ENCODE data around the gene CHAC1. TPM values are rescaled to one million over a fixed set of nuclear protein-coding genes. Genes with fewer than 3 reads are reported as not detected.

The CHAC1 gene
- 45.6 TPM for total RNA-seq (ENCODE audit: unreplicated experiment)
- long read RNA-seq, transcript CHAC1-202 (3 exons, 1,849 nt) = major isoform, 25 of 38 reads
- long read RNA-seq, partial matches to known transcripts = 0 of 38 reads
- long read RNA-seq, other reads (novel, unspliced or antisense) = 13 of 38 reads

- peak within 1 kb of the TSS; percentile 93 for H3K4me3 Mint-ChIP-seq (ENCODE audit: unreplicated experiment)
- peak; percentile 91 for DNase-seq
- H3K9me3 Mint-ChIP-seq (ENCODE audit: unreplicated experiment) = peaks cover 15% of the 10 kb centered on the region
- peaks cover 4% of the 10 kb centered on the region for H3K4me1 Mint-ChIP-seq (ENCODE audit: low read depth, unreplicated experiment)
- TF ChIP-seq, protein P1, sequence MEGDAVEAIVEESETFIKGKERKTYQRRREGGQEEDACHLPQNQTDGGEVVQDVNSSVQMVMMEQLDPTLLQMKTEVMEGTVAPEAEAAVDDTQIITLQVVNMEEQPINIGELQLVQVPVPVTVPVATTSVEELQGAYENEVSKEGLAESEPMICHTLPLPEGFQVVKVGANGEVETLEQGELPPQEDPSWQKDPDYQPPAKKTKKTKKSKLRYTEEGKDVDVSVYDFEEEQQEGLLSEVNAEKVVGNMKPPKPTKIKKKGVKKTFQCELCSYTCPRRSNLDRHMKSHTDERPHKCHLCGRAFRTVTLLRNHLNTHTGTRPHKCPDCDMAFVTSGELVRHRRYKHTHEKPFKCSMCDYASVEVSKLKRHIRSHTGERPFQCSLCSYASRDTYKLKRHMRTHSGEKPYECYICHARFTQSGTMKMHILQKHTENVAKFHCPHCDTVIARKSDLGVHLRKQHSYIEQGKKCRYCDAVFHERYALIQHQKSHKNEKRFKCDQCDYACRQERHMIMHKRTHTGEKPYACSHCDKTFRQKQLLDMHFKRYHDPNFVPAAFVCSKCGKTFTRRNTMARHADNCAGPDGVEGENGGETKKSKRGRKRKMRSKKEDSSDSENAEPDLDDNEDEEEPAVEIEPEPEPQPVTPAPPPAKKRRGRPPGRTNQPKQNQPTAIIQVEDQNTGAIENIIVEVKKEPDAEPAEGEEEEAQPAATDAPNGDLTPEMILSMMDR (IDR thresholded peaks at IDR 0.05; ENCODE audit: partially characterized antibody, unreplicated experiment) = no peak
- peak within 1 kb of the TSS; percentile 91 for H3K27ac Mint-ChIP-seq (ENCODE audit: unreplicated experiment)
- peaks cover 16% of the 10 kb centered on the region for H3K27me3 Mint-ChIP-seq (ENCODE audit: unreplicated experiment)
- no peaks in the 10 kb centered on the region for H3K36me3 Mint-ChIP-seq (ENCODE audit: unreplicated experiment)
Observed at GRCh38 chr15:40952901-40953712, at the start of gene CHAC1. TSS of gene CHAC1 (plus strand) at chr15:40953471. CDS start at chr15:40953584, 113 bp downstream.

- H3K27me3 Mint-ChIP-seq (ENCODE audit: unreplicated experiment) = peaks cover 3% of the 10 kb centered on the region
- H3K36me3 Mint-ChIP-seq (ENCODE audit: unreplicated experiment) = no peaks in the 10 kb centered on the region
- no peak for DNase-seq
- peak overlapping the region; percentile 63 for H3K4me3 Mint-ChIP-seq (ENCODE audit: unreplicated experiment)
- TF ChIP-seq, protein P1 (IDR thresholded peaks at IDR 0.05; ENCODE audit: partially characterized antibody, unreplicated experiment) = no peak
- H3K27ac Mint-ChIP-seq (ENCODE audit: unreplicated experiment) = peak overlapping the region; percentile 17
- peaks cover 5% of the 10 kb centered on the region for H3K9me3 Mint-ChIP-seq (ENCODE audit: unreplicated experiment)
- peaks cover 21% of the 10 kb centered on the region for H3K4me1 Mint-ChIP-seq (ENCODE audit: low read depth, unreplicated experiment)
Observed at GRCh38 chr15:40904552-40905201, 48.6 kb upstream of the CHAC1 start.

GRCh38 chr15:40906091-40906990 lies 46.9 kb upstream of the CHAC1 start:
- Mint-ChIP-seq H3K27ac (ENCODE audit: unreplicated experiment) (peak overlapping the region; percentile 85), H3K27me3 (ENCODE audit: unreplicated experiment) (peaks cover 5% of the 10 kb centered on the region), H3K4me1 (ENCODE audit: low read depth, unreplicated experiment) (peaks cover 38% of the 10 kb centered on the region), H3K36me3 (ENCODE audit: unreplicated experiment) (no peaks in the 10 kb centered on the region), H3K4me3 (ENCODE audit: unreplicated experiment) (peak overlapping the region; percentile 49), H3K9me3 (ENCODE audit: unreplicated experiment) (peaks cover 7% of the 10 kb centered on the region)
- TF ChIP-seq, protein P1 (IDR thresholded peaks at IDR 0.05; ENCODE audit: partially characterized antibody, unreplicated experiment) = peak; percentile 96
- peak; percentile 95 for DNase-seq

DNA sequence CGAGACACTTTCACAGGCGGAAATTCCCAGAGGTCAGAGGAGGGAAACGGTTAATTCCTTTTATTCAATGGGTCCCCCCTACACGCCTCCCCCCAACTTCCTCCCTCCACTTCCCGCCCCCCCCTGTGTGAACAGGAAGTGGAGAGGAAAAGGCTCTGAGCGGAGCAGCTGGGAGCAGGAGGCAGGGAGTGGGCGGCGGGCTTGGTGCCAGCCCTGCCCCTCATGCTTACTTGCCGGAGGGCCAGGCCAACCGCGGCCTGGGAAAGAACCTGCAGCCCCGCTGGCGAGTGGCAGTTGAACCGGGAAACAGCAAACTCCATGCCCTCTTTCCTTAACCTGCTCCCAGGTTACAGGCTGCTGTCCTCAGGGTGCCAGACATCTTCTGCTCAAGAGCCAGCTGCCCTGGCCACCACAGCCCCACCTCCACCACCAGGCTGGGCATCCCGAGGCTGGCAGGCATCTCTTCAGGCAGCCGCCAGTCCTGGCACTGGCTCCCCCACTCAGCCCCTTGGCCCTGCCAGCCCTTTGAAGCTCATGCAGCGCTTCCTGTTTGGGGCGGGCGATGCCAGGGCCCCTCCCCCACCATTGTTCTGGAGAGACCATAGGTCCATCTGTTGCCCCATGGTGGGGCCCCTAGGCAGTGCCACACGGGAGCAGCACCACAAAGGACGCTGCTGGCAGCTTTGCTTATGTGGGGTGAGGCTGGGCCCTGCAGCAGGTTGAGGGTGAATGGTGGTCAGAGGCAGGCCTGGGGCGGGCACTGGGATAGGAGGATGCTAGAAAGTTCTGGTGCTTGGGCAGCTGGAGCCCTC lies 46.1 kb upstream of the CHAC1 start:
- TF ChIP-seq, protein P1 (IDR thresholded peaks at IDR 0.05; ENCODE audit: partially characterized antibody, unreplicated experiment) = no peak
- no peak overlapping the region for H3K27ac Mint-ChIP-seq (ENCODE audit: unreplicated experiment)
- peaks cover 5% of the 10 kb centered on the region for H3K27me3 Mint-ChIP-seq (ENCODE audit: unreplicated experiment)
- H3K4me1 Mint-ChIP-seq (ENCODE audit: low read depth, unreplicated experiment) = peaks cover 42% of the 10 kb centered on the region
- no peak for DNase-seq
- no peak overlapping the region for H3K4me3 Mint-ChIP-seq (ENCODE audit: unreplicated experiment)
- peaks cover 7% of the 10 kb centered on the region for H3K9me3 Mint-ChIP-seq (ENCODE audit: unreplicated experiment)
- H3K36me3 Mint-ChIP-seq (ENCODE audit: unreplicated experiment) = no peaks in the 10 kb centered on the region

Measured in glutamatergic neuron (in vitro differentiated cells).